LNCAP (cell line): ENCODE results near the gene PI4KA.

Experiments
- CTCF ChIP-seq: fragments of 450-650 bp; IDR thresholded peaks from 2 replicates; pipeline ENCODE4 v1.5.1; 2017; ENCODE audit warnings: mild to moderate bottlenecking

The PI4KA gene

GRCh38 chr22:20746431-20747189 lies 112.0 kb downstream of the PI4KA start:
- no peak for TF ChIP-seq CTCF

- no peak for TF ChIP-seq CTCF
Observed at GRCh38 chr22:20745119-20745518, 113.5 kb downstream of the PI4KA start.

GRCh38 chr22:20744456-20744855 lies 114.2 kb downstream of the PI4KA start:
- no peak for TF ChIP-seq CTCF

GRCh38 chr22:20742764-20743163 lies 115.8 kb downstream of the PI4KA start:
- TF ChIP-seq CTCF = no peak

- TF ChIP-seq CTCF = peak; percentile 83
Observed at GRCh38 chr22:20741634-20742581, 116.7 kb downstream of the PI4KA start.

- no peak for TF ChIP-seq CTCF
Observed at GRCh38 chr22:20741008-20741633, 117.5 kb downstream of the PI4KA start.

- no peak for TF ChIP-seq CTCF
Observed at GRCh38 chr22:20740222-20740951, 118.2 kb downstream of the PI4KA start.
